Activated naive CD4-positive, alpha-beta T cell treated with anti-CD3 and anti-CD28 coated beads, Interleukin-2, amount 10 ng/mL, durations not matched to agents 7 days and 5 days (primary cell): ENCODE measurements around the gene NDUFAF8.

Source experiments
- CTCF ChIA-PET: fragments of 350-600 bp; sonication (Branson Sonifier 250); formaldehyde crosslinking; loops from one replicate; lab custom pipeline; 2021; ENCODE audit warnings: antibody characterized with exemption; lab: Charles Lee
- DNase-seq: peaks from one replicate; pipeline ENCODE4 v3.0.0-alpha.2; 2020
- H3K27ac Mint-ChIP-seq: one replicate; pipeline ENCODE4 v1.8.0; 2021; ENCODE audit warnings: mild to moderate bottlenecking, moderate library complexity, mixed read lengths
- H3K27me3 Mint-ChIP-seq: one replicate; pipeline ENCODE4 v1.8.0; 2021; ENCODE audit warnings: mild to moderate bottlenecking, mixed read lengths
- H3K36me3 Mint-ChIP-seq: one replicate; pipeline ENCODE4 v1.8.0; 2021; ENCODE audit warnings: mixed read lengths
- H3K4me1 Mint-ChIP-seq: one replicate; pipeline ENCODE4 v1.8.0; 2021; ENCODE audit warnings: mixed read lengths
- H3K4me3 Mint-ChIP-seq: one replicate; pipeline ENCODE4 v1.8.0; 2021; ENCODE audit warnings: mild to moderate bottlenecking, moderate library complexity, mixed read lengths
- H3K9me3 Mint-ChIP-seq: one replicate; pipeline ENCODE4 v1.8.0; 2021; ENCODE audit warnings: mixed read lengths

The NDUFAF8 gene

DNA sequence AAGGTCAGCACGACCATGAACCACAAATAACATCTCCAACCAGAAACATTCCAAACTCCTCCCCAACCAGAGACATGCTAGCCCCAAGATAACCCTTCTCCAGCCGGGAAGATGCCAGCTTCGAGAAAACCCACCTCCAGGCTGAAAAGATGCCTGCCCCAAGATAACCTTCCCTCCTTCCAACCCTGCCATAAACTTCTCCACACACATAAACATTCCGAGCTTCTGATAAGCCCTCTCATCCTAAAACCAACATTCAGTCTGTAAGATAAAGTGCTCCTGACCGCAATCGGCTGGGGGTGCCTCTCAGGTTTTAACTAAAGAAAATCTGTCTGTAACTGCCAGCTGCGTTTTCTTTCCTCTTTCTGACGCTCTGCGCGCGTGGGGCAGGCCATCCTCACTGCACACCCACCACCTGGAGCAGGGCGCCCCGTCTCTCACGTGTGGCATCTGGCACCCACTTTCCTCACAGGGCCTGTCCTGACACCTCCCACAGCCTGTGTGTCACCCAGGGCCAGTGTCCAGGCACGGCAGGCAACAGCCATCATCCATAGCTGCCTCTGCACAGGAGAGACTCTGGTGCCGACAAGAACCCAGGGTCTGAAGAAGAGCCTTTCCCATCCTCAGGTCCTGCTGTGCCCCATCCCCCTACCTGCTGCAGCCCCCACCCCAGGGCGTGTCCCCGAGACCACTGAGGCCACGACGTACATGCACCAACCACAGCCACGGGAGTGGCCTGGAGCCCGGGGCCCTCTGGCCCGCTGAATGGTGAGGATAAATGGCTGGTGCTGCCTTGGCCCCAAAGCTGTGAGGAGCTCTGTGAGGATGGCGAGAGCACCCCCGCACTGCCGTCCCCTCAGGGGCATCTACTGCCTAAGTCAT lies 3.9 kb upstream of the NDUFAF8 start:
- no peak for DNase-seq
- Mint-ChIP-seq H3K4me1 (peaks cover 25% of the 10 kb centered on the region), H3K27me3 (no peaks in the 10 kb centered on the region), H3K4me3 (no peak overlapping the region), H3K36me3 (peaks cover 21% of the 10 kb centered on the region), H3K27ac (no peak overlapping the region), H3K9me3 (no peaks in the 10 kb centered on the region)
- CTCF ChIA-PET = no interaction called here

DNA sequence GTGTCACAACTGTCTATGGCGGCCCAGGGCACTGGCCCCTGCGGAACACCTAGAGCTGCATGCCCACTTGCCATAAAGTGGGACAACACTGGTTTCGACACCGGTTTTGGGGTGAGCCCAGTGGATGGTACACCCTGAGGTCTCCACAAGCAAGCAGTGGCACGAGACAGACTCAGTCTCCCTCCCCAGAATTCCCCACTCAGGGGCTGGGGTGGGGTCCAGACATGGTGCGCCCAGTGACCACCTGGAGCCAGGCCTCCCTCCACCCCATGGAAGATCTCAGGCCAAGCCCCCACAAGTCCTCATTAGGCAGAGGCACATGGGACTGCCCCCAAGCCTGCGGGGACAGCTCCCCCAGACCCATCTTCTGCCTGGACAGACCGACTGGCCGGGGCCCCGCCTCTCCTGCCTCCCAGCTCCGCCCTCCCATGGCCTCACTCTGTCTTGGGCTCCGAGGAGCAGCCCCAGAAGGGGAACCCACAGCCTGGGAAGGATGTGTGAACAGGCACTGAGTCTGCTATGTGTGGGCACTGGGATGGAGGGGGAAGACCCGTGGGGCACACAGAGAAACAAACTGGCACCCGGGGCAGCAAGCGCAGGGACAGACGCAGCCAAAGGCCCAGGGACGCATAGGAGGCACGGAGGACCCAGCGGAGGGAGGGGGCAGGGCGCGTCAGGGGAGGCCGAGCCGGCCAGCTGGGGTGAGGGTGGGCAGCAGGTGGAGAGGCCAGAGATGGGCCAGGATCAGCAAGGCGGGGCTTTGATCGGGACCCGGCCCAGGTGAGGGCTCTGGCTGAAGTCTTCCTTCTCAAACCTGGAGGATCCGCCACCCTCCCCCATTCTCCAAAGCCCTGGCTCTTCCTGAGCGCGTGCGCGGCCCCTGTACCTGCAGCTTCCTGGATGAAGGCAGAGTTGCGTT lies 3.0 kb upstream of the NDUFAF8 start:
- H3K27ac Mint-ChIP-seq = peak overlapping the region; percentile 73
- H3K9me3 Mint-ChIP-seq = no peaks in the 10 kb centered on the region
- CTCF ChIA-PET = no interaction called here
- H3K27me3 Mint-ChIP-seq = no peaks in the 10 kb centered on the region
- H3K36me3 Mint-ChIP-seq = peaks cover 18% of the 10 kb centered on the region
- H3K4me1 Mint-ChIP-seq = peaks cover 33% of the 10 kb centered on the region
- no peak overlapping the region for H3K4me3 Mint-ChIP-seq
- DNase-seq = no peak

- no peak for DNase-seq
- H3K27me3 Mint-ChIP-seq = no peaks in the 10 kb centered on the region
- peaks cover 40% of the 10 kb centered on the region for H3K4me1 Mint-ChIP-seq
- H3K9me3 Mint-ChIP-seq = no peaks in the 10 kb centered on the region
- no peak overlapping the region for H3K4me3 Mint-ChIP-seq
- no peak overlapping the region for H3K27ac Mint-ChIP-seq
- CTCF ChIA-PET = no interaction called here
- peaks cover 18% of the 10 kb centered on the region for H3K36me3 Mint-ChIP-seq
Observed at GRCh38 chr17:81236784-81237183, 2.3 kb upstream of the NDUFAF8 start.

DNA sequence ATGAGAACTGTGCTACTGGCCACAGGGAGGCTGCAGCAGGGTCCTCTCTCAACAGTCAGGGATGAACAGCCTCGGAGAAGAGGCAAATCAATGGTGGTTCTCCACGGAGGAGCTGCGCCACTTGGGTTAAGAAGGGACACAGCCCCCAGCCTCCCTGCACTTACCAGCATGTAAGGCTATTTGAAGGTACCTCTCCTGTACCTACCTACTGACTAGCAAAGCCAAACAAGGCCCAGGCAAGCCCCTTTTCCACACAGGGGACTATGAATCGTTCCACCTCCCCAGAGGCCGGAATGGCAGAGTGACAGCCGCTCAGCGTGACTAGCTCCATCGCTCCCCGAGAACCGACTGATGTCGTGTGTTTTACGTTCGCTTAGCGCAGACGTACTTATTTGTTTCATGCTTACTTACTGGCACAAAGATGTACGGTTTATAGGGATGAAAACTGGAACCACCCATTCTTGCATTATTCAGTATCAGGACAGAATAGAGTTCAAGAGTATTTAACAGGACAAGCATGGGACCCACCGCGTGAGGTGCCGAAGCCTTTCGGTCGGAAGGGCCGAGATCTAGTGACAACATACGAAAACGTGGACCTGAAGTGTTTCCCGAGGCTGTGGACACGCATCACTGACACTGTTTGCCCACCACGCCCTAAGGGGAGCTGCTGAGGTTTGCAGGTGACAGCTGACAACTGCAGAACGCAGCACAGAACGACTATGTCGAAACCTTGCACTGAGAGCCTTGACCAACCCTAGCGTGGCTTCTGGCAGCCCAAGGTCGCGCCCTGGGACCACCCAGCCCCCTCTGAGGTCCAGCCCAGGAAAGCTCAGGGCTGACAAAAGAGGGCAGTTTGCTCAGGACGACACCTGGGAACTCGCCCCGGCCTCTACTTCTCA lies 1.3 kb upstream of the NDUFAF8 start:
- H3K36me3 Mint-ChIP-seq = peaks cover 20% of the 10 kb centered on the region
- peak overlapping the region; percentile 53 for H3K27ac Mint-ChIP-seq
- CTCF ChIA-PET = interaction anchor here (1.0 kb wide), 1 partner anchor 95 kb away, joined by 3 read pairs; no protein-coding TSS in a partner anchor
- DNase-seq = no peak
- H3K27me3 Mint-ChIP-seq = no peaks in the 10 kb centered on the region
- peaks cover 45% of the 10 kb centered on the region for H3K4me1 Mint-ChIP-seq
- no peaks in the 10 kb centered on the region for H3K9me3 Mint-ChIP-seq
- peak overlapping the region; percentile 91 for H3K4me3 Mint-ChIP-seq

- peak overlapping the region; percentile 37 for H3K27ac Mint-ChIP-seq
- H3K4me1 Mint-ChIP-seq = peaks cover 45% of the 10 kb centered on the region
- CTCF ChIA-PET = interaction anchor here (1.1 kb wide), 1 partner anchor 97 kb away, joined by 6 read pairs; no protein-coding TSS in a partner anchor
- H3K9me3 Mint-ChIP-seq = no peaks in the 10 kb centered on the region
- DNase-seq = no peak
- H3K27me3 Mint-ChIP-seq = no peaks in the 10 kb centered on the region
- H3K36me3 Mint-ChIP-seq = peaks cover 18% of the 10 kb centered on the region
- H3K4me3 Mint-ChIP-seq = peak overlapping the region; percentile 91
Observed at GRCh38 chr17:81238490-81238814, 666 bp upstream of the NDUFAF8 start.

DNA sequence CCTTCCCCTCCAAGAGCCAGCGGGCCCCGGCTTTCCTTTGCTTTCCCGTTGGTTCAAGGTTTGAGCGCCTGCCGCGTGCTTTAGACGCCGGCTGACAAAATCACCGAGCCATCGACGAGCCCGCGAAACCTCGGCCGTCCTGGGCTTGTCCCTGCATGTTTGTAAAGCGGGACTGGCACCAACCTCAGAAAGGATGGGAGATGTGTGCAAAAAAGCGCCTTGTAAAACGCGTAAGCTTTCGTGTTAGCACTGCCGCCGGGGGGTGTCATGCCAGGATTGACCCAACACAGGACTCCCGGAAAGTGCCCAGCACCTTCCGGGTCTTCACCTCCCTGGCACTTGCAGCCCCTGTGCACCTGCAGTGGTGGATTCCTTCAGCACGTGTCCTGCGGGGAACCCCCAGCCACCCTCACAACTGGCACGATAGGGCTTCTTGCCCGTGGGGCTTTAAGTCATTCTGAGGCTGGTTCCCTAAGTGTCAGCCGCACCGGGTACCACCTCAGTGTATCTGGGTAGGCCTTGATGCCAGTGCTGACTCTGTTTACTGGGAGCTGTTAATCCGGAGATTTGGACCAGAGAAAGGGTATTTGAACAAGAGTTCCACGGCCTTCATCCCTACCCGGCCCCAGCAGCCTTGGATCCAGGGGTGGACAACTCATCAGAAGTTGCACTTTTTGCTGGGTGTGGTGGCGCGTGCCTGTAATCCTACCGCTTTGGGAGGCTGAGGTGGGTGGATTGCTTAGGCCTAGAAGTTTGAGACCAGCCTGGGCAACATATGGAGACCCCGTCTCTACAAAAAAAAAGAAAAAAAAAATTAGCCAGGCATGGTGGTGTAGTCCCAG lies 817 bp downstream of the NDUFAF8 start:
- Mint-ChIP-seq H3K9me3 (no peaks in the 10 kb centered on the region), H3K4me1 (peaks cover 41% of the 10 kb centered on the region), H3K27ac (peak overlapping the region; percentile 92), H3K4me3 (peak overlapping the region; percentile 96), H3K36me3 (peaks cover 15% of the 10 kb centered on the region), H3K27me3 (no peaks in the 10 kb centered on the region)
- DNase-seq = peak; percentile 57
- CTCF ChIA-PET = interaction anchor here (0.6 to 1.6 kb wide), 5 partner anchors 13 to 146 kb away, joined by 3 to 6 read pairs (median 3); no protein-coding TSS in a partner anchor

GRCh38 chr17:81240761-81241160 lies 1.6 kb downstream of the NDUFAF8 start:
- CTCF ChIA-PET = interaction anchor here (0.6 to 1.6 kb wide), 2 partner anchors 12 to 98 kb away, joined by 3 read pairs; no protein-coding TSS in a partner anchor
- Mint-ChIP-seq H3K36me3 (peaks cover 14% of the 10 kb centered on the region), H3K4me3 (peak overlapping the region; percentile 96)

DNA sequence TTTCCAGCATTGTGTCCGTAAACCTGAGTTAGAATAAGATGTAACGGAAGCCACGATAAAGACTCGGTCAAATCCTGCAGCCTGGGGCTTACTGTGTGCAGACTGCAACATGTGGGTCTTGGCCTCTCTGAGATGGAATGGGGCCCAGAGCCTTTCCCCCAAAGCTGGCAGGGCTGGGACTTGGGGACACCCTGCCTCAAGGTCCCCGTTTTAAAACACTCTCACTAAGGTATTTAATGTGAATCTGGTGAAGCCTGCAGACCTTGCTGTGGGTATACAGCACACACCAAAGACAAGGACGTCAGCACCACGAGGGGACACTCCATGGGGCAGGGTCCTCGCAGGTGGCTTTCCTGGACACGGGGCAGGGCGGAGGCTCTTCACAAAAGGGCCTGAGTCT lies 2.1 kb downstream of the NDUFAF8 start:
- Mint-ChIP-seq H3K4me1 (peaks cover 40% of the 10 kb centered on the region), H3K4me3 (peak overlapping the region; percentile 96), H3K36me3 (peaks cover 14% of the 10 kb centered on the region), H3K9me3 (no peaks in the 10 kb centered on the region), H3K27ac (peak overlapping the region; percentile 13), H3K27me3 (no peaks in the 10 kb centered on the region)
- CTCF ChIA-PET = interaction anchor here (1.6 kb wide), 1 partner anchor 12 kb away, joined by 3 read pairs; no protein-coding TSS in a partner anchor
- no peak for DNase-seq

More at GRCh38 chr17:81240761-81241160, 1.6 kb downstream of the NDUFAF8 start:
- no peak for DNase-seq
- peak overlapping the region; percentile 13 for H3K27ac Mint-ChIP-seq
- H3K27me3 Mint-ChIP-seq = no peaks in the 10 kb centered on the region
- no peaks in the 10 kb centered on the region for H3K9me3 Mint-ChIP-seq
- H3K4me1 Mint-ChIP-seq = peaks cover 40% of the 10 kb centered on the region

DNA sequence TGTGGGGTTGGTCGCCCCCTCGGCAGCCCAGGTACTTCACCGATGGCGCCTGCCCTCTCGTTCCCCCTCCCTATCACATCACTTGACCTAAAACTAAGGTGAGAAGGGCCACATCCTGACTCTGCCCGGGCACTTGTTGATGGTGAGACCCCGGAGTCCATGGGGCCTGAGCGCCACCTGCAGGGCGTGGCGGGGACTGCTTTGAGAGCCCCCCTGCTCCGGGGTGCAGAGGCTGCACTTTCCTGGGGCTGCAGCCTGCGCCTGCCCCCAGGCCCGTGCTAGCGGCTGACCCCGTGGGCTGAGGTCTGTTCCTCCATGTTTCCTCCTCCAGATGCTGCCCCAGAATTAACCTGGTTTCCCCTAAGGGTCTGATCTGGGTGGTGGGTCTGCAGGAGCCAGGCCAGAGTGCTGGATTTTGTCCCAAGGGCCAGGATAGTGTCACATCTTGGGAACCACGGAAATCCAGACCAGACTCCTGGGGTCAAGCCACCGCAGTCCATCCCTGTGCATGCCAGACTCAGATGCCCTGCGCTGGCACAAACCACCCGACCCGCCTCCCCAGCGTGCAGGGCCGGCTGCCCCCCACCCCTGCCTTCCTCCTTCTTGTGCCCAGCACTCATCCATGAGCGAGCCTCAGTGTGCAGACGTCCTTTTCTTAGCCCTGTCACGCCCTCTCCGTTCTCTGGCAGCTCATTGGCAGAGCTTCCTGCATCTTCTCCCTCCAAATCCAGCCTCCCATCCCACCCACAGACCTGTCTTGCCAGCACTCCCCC lies 2.7 kb downstream of the NDUFAF8 start:
- CTCF ChIA-PET = interaction anchor here (1.3 kb wide), 1 partner anchor 99 kb away, joined by 8 read pairs; no protein-coding TSS in a partner anchor
- peak overlapping the region; percentile 50 for H3K4me3 Mint-ChIP-seq
- H3K9me3 Mint-ChIP-seq = no peaks in the 10 kb centered on the region
- peaks cover 16% of the 10 kb centered on the region for H3K36me3 Mint-ChIP-seq
- H3K27ac Mint-ChIP-seq = peak overlapping the region; percentile 62
- peak; percentile 77 for DNase-seq
- peaks cover 39% of the 10 kb centered on the region for H3K4me1 Mint-ChIP-seq
- H3K27me3 Mint-ChIP-seq = no peaks in the 10 kb centered on the region

- peaks cover 31% of the 10 kb centered on the region for H3K4me1 Mint-ChIP-seq
- H3K27me3 Mint-ChIP-seq = no peaks in the 10 kb centered on the region
- CTCF ChIA-PET = interaction anchor here (1.3 kb wide), 1 partner anchor 100 kb away, joined by 8 read pairs; no protein-coding TSS in a partner anchor
- no peaks in the 10 kb centered on the region for H3K9me3 Mint-ChIP-seq
- H3K36me3 Mint-ChIP-seq = peaks cover 16% of the 10 kb centered on the region
- peak overlapping the region; percentile 62 for H3K27ac Mint-ChIP-seq
- peak overlapping the region; percentile 50 for H3K4me3 Mint-ChIP-seq
- no peak for DNase-seq
Observed at GRCh38 chr17:81242421-81243332, 3.6 kb downstream of the NDUFAF8 start.

DNA sequence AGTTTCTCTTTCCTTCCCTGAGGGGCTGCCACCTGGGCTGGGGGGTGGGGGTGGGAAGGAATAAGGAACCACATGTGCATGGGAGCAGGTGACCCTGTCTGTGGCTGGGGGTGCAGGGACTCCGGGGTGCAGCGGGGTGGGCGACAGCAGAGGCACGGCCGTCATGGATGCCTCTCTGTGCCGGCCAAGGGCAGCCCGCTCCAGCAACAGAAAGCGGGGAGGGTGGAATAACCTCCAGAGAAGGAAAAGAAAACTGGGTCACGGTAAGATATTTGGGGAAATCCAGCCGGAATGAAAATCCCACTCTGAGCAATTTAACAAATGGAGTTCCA lies 4.2 kb downstream of the NDUFAF8 start:
- peaks cover 17% of the 10 kb centered on the region for H3K36me3 Mint-ChIP-seq
- H3K9me3 Mint-ChIP-seq = no peaks in the 10 kb centered on the region
- no peak for DNase-seq
- no peak overlapping the region for H3K27ac Mint-ChIP-seq
- H3K4me3 Mint-ChIP-seq = no peak overlapping the region
- no peaks in the 10 kb centered on the region for H3K27me3 Mint-ChIP-seq
- peaks cover 26% of the 10 kb centered on the region for H3K4me1 Mint-ChIP-seq
- CTCF ChIA-PET = no interaction called here
